GM18511 (cell line): ENCODE data around the gene BRD7.

Experiments
- ATAC-seq: cut with Tn5 transposase; IDR thresholded peaks from one replicate; pipeline ENCODE4 v1.9.1; 2021; ENCODE audit warnings: mild to moderate bottlenecking, moderate library complexity; ENCODE audit not compliant: unreplicated experiment

The BRD7 gene

DNA sequence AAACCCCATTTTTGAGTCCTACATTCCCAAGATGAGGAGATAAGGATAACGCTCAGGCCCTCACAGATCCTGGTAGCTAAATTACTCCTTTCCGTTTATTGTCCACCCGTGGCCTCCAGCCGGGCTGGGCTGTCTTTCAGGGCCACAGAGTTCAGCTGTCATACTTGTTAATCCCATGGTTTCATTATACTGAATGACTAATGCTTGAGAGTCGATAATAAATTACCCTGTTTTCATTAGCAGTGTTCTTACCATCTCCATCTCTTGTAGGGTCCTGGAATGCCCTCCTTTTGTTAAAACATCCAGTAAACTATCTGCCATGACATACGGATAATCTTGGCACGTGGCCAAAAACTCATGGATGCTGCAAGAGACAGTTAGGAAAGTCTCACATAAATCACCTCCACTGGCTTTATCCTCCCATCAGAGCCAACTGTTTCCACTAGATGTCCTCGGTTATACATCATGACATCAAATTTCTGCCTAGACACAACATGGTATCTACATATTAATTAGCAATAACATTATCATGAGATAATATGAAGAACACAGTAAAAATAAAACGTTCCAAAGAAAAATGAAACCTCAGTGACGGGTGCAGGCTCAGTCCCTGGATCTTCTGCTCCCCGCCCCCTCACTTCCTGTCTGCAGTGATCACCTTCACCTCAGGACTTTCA lies 45.3 kb downstream of the BRD7 start:
- no peak for ATAC-seq

GRCh38 chr16:50322333-50322732 lies 46.5 kb downstream of the BRD7 start:
- ATAC-seq = no peak

- ATAC-seq = no peak
These were observed 48.5 kb downstream of the BRD7 start for GRCh38 chr16:50320310-50320709.

DNA sequence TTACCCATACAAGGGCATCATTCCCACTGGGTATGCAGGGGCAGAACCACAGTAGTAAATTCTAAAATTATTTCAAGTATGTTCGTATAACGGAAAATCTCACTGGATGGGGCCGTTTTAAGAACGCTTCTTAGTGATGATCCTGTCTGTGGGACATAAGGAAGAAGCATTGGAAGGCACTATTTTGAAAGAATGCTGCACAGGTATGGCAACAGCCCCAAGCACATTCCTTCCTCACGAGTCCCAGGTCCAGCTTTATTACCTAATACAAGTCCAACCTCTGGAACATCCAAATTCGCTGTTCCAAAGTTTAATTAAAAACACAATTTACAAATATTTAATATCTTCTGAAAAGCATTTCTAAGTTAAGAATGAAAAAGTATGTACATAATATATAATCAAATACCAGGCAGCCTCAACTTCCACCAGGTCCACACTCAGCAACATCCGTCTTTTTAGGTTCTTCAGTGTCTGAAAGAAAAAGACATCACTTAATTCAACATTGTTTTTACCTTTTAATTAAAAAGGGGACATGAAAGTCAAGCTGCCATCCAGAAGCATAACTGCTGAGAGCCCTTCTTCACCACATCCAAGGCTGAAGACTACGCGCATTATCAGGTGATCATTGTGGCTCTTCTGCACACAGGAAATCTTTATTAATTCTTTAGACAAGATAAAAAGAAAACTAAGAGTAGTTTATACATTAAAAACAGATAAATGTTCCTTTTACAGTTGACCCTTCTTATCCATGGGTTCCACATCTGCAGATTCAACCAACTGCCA lies 49.8 kb downstream of the BRD7 start:
- no peak for ATAC-seq

- no peak for ATAC-seq
These were observed 51.7 kb downstream of the BRD7 start for GRCh38 chr16:50316848-50317630.

- no peak for ATAC-seq
These were observed 52.5 kb downstream of the BRD7 start for GRCh38 chr16:50316102-50316847.

DNA sequence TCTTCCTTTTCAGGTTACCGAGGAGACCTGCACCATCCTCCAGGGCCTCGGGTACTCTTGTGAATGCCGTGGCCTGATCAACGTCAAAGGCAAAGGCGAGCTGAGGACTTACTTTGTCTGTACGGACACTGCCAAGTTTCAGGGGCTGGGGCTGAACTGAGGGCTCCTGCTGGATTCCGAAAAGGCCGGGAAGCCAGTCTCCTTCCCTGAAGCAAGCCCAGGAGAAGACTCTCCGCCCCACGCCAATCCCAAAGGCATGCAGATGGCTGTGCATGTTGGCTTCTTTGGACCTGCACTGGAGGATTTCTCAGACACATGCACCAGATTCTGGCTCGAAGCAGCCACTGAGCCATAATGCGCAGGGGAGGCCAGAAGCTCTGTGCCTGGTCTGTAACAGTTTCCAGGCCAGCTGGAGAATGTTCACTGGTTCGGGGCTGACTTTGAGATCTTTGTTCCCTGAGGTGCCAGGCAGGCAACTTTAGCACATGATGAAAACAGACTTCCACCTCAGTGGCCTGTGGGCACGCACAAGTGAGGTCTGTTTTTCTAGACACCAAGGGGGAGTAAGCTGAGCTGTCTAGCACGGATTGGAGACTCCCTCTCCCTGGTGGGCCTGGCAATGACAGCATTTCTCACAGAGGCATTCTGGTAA lies 53.3 kb downstream of the BRD7 start:
- ATAC-seq = no peak

DNA sequence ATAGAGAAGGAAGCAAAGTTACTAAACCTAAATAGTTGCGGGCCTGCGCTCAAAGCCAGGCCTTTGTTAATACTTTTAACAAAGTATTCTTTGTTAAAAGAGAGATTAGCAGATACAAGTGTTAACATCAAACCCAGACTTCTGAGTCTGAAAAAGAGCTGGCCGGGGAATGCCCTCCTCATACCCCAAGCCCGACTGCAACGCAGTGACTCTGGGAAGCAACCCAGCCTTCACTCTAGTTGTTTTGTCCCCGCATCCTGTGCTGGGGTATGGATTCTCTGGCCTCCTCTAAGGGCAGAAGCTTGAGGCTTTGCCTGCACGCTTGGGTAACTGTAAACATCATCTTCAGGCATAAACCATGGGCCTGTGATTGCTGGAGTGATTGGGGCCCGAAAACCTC lies 54.1 kb downstream of the BRD7 start:
- ATAC-seq = no peak

GRCh38 chr16:50313596-50314478 lies 55.0 kb downstream of the BRD7 start:
- ATAC-seq = no peak

DNA sequence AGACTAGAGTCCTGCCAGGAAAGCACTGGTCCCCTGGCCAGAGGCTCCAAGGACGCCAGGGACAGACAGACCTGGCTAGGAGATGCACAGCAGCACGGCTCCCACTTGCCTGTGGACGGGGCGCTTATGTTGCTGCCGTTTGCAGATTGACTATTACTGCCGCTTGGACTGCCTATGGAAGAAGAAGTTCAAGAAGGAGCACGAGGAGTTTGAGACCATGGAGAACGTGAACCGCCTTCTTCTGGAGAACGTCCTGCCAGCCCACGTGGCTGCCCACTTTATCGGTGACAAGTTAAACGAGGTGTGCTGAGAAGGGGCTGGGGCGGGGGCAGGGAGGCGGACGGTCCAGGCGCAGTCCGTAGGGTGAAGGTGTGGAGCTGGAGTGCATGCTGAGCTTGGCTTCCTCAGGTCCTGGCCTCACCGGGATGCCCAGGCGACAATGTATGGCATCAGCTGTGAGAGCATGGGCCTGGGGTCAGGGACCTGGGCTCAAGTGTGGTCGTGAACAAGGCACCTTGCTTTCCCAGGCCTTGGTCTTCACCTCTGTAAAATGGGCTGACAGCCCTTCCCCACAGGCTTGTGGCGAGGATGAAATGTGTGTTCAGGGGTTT lies 56.8 kb downstream of the BRD7 start:
- ATAC-seq = no peak

GRCh38 chr16:50311134-50311528 lies 57.7 kb downstream of the BRD7 start:
- ATAC-seq = no peak

GRCh38 chr16:50310308-50311133 lies 58.3 kb downstream of the BRD7 start:
- ATAC-seq = no peak

DNA sequence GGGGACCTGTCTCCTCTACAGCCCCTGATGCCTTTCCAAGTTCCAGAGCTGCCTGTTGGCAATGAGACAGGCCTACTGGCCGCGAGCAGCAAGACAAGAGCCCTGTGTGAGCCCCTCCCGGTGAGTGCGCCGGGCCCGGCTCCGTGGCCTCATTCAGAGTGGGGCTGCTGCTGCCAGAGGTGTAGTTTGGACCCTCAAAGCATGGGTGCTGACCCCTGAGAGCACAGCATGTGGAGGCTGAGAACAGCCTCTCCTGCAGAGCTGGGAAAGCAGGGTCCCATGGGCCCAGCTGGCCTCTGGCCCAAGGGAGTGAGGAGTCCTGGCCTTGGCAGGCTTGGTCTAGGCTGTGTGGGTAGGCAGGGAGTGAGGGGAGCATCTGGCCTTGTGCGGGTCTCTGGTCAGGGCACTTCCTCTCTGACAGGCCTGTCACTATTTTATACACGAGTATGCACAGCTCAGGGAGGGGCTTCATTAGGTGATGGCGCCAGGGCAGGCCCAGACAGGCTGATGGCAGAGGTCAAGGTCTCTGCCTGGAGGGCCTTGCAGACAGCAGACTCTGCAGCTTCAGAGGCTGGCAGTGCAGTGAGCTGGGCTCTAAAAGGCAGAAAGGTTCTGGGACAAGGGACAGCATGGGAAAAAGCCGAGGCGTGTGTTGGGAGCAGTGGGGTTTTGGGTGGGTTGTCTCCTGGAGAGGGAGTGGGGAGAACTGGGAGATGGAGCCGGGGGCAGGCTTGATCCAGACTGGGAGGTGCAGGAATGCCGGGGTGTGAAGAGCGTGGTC lies 59.1 kb downstream of the BRD7 start:
- no peak for ATAC-seq

DNA sequence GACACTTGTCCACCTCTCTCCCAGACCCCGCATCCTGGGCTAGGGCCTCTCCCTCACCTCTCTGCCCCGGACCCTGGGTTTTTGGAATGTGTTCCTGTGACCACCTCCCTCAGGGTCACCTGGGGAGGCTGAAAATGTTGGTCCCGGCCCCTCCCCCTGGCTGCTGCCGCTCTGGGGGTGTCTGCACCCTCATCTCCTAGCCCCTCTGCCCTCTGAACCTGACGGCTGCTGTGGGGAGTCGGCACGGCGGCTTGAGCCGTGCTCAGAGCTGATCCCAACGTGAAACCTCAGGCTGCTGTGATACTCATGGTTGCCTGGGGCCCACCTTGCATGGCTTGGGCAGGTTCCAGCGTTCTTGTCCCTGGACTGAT lies 59.6 kb downstream of the BRD7 start:
- no peak for ATAC-seq

DNA sequence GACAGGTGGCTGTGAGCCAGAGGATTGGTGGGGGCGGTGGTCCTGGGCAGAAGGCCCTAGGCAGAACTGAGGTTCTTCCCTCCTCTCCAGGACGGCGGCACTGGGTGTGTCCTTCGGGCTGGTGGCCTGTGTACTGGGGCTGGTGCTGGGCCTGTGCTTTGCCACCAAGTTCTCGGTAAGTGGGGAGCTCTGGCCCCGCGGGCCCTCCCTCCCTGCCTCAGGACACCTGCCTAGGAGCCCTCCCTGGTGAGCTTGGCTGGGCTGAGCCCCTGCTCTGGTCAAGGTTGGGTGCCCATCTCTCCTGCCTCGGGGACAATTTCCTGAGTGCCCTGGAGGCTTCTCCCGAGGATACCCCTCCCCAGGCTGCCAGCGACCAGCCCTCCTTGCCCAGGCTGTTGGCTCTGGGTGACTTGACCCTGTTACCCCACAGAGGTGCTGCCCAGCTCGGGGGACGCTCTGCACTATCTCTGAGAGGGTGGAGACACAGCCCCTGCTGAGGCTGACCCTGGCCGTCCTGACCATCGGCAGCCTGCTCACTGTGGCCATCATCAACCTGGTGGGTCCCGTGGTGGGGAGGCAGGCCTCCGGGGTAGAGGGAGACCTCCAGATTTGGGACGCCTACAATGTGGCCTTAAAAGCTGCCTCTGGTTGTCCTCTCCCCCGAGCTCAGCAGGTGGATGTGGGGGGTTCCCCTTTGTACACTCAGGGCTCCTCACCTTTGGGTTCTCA lies 60.4 kb downstream of the BRD7 start:
- no peak for ATAC-seq

DNA sequence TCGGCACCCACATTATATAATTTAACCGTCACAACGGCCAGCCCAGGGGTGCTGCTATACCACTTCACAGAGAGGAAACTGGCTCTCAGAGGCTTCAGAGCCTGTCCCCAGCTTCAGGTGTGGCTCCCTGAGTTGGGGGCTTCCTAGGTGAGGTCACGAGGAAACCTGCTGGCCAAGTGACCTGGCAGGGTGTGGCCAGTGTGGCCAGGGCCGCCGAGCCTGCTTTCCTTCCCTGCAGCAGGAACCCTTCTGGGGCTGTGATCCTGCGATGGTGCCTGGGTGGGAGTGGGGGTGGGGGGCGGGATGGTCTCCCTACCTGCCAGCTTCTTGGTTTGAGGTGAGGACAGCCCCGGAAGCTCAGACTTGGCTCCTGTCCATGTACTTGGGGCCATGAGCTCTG lies 62.5 kb downstream of the BRD7 start:
- ATAC-seq = no peak
